Hepatocyte (in vitro differentiated cells): ENCODE measurements around the gene BATF2. TPM values are rescaled to one million over a fixed set of nuclear protein-coding genes. Genes with fewer than 3 reads are reported as not detected.

Experiments
- DNase-seq: peaks from one replicate; pipeline ENCODE4 v3.0.0-alpha.2; 2016; ENCODE audit warnings: low spot score
- H2AFZ ChIP-seq: fragments of 200-600 bp; sonication (generic); 2 replicates; pipeline ENCODE4 v1.6.0; 2016; ENCODE audit warnings: antibody characterized with exemption, mild to moderate bottlenecking
- H3K27ac ChIP-seq: fragments of 200-600 bp; sonication (generic); 2 replicates; pipeline ENCODE4 v1.5.1; 2016; ENCODE audit warnings: mild to moderate bottlenecking
- H3K27me3 ChIP-seq: fragments of 200-600 bp; sonication (generic); 2 replicates; pipeline ENCODE4 v1.6.1; 2016
- H3K36me3 ChIP-seq: fragments of 200-600 bp; sonication (generic); replicated peaks from 2 replicates; pipeline ENCODE4 v1.5.1; 2016; ENCODE audit warnings: low read depth; ENCODE audit not compliant: insufficient read depth
- H3K4me1 ChIP-seq: fragments of 200-600 bp; sonication (generic); 2 replicates; pipeline ENCODE4 v1.5.1; 2016; ENCODE audit warnings: mild to moderate bottlenecking, moderate library complexity; ENCODE audit not compliant: insufficient read depth
- H3K4me2 ChIP-seq: fragments of 200-600 bp; sonication (generic); 2 replicates; pipeline ENCODE4 v1.6.0; 2016
- H3K4me3 ChIP-seq: fragments of 200-600 bp; sonication (generic); 2 replicates; pipeline ENCODE4 v1.5.1; 2016; ENCODE audit warnings: mild to moderate bottlenecking
- H3K79me2 ChIP-seq: fragments of 200-600 bp; sonication (generic); 2 replicates; pipeline ENCODE4 v1.6.0; 2017; ENCODE audit warnings: mild to moderate bottlenecking
- H3K9me2 ChIP-seq: fragments of 200-600 bp; sonication (generic); replicated peaks from 2 replicates; pipeline ENCODE4 v1.6.0; 2017; ENCODE audit warnings: mild to moderate bottlenecking; ENCODE audit not compliant: insufficient read depth
- H3K9me3 ChIP-seq: fragments of 200-600 bp; sonication (generic); 2 replicates; pipeline ENCODE4 v1.5.1; 2016; ENCODE audit warnings: low read depth, mild to moderate bottlenecking
- H4K20me1 ChIP-seq: fragments of 200-600 bp; sonication (generic); 2 replicates; pipeline ENCODE4 v1.6.0; 2016; ENCODE audit warnings: mild to moderate bottlenecking; ENCODE audit not compliant: insufficient read depth, poor library complexity, severe bottlenecking
- EZH2 ChIP-seq: fragments of 200-600 bp; sonication (generic); IDR thresholded peaks from 2 replicates; pipeline ENCODE4 v1.6.1; 2016; ENCODE audit warnings: antibody characterized with exemption, mild to moderate bottlenecking, borderline replicate concordance
- EZH2phosphoT487 ChIP-seq: fragments of 200-600 bp; sonication (generic); IDR thresholded peaks from one replicate; pipeline ENCODE4 v1.6.1; 2018; ENCODE audit warnings: antibody characterized with exemption, mild to moderate bottlenecking, low read depth, moderate library complexity; ENCODE audit not compliant: unreplicated experiment, severe bottlenecking
- WGBS: methylation state at CpG from one replicate; pipeline ENCODE4 v1.1.6; 2016; ENCODE audit warnings: low lambda C conversion rate; ENCODE audit errors: missing lambda C conversion rate; 5-methylcytosine and 5-hydroxymethylcytosine counted together
- polyA plus RNA-seq: library from polyadenylated mRNA; unstranded; fragments of >200 nt; fragmentation: Nextera tagmentation; extraction: Ambion mirVana; gene quantifications from 2 replicates; pipeline ENCODE4 v1.2.1, GENCODE V29; 2016
- total RNA-seq: library from RNA; depleted of rRNA; stranded (reverse); fragments of >200 nt; gene quantifications from 2 replicates; pipeline ENCODE4 v1.2.3, GENCODE V29; 2014
- TF ChIP-seq, protein P1 (sequence below): fragments of 200-600 bp; sonication (generic); IDR thresholded peaks from 2 replicates; pipeline ENCODE4 v1.5.1; 2016; ENCODE audit warnings: antibody characterized with exemption, mild to moderate bottlenecking; ENCODE audit not compliant: poor library complexity

Gene BATF2
- total and polyA plus RNA-seq, 2 experiments from 2014 or later = 1.9 to 2.6 TPM

DNA sequence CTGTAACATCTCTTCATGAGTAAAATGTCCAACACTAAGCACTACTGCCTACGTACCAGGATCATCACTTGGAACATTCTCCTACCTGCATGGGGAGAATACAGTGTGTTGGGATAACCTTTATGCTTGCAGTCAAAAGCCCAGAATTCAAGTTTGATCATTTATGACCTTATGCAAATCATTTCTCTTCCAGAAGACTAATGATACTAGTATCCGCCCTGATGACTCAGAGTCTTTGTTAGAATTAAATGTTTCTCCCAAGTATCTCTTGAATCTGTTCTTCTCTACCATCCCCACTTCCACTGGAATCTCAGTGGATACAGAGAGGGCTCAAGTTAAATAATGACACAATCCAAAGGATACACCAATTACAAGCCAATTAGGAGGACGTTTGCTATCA lies 37.3 kb downstream of the BATF2 start:
- Histone ChIP-seq H3K9me2 (no peaks in the 10 kb centered on the region), H3K4me3 (no peak overlapping the region), H3K27ac (no peak overlapping the region), H4K20me1 (no peaks in the 10 kb centered on the region), H3K4me1 (no peaks in the 10 kb centered on the region), H3K79me2 (no peaks in the 10 kb centered on the region), H3K4me2 (no peak overlapping the region), H3K9me3 (no peaks in the 10 kb centered on the region), H3K27me3 (no peaks in the 10 kb centered on the region), H3K36me3 (no peaks in the 10 kb centered on the region), H2AFZ (no peak overlapping the region)
- no peak for DNase-seq
- WGBS = 64% methylated on average over 3 of the region's 3 CpGs
- TF ChIP-seq, protein P1, sequence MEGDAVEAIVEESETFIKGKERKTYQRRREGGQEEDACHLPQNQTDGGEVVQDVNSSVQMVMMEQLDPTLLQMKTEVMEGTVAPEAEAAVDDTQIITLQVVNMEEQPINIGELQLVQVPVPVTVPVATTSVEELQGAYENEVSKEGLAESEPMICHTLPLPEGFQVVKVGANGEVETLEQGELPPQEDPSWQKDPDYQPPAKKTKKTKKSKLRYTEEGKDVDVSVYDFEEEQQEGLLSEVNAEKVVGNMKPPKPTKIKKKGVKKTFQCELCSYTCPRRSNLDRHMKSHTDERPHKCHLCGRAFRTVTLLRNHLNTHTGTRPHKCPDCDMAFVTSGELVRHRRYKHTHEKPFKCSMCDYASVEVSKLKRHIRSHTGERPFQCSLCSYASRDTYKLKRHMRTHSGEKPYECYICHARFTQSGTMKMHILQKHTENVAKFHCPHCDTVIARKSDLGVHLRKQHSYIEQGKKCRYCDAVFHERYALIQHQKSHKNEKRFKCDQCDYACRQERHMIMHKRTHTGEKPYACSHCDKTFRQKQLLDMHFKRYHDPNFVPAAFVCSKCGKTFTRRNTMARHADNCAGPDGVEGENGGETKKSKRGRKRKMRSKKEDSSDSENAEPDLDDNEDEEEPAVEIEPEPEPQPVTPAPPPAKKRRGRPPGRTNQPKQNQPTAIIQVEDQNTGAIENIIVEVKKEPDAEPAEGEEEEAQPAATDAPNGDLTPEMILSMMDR = no peak
- TF ChIP-seq EZH2phosphoT487 (no peak), EZH2 (no peak)

DNA sequence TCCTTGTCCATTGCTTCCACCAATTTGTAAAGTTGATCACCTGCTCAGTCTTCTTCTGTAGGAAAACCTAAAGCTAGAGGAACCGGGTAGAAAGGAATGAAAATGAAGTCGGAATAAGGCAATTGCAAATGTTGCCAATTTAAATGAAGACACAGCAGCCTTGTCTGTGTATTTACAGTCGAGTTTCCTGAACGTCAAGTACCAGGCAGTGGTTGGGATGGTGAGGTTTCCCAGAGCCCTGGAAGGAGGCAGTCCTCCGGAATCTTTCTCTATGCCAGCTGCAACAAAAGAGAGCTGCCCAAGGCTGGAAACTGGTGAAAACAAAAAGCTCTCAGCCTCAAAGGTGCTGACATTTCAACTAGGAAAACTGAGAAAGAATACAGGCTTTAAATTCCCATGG lies 42.6 kb downstream of the BATF2 start:
- no peak overlapping the region for H2AFZ ChIP-seq
- H3K9me3 ChIP-seq = no peaks in the 10 kb centered on the region
- no peak overlapping the region for H3K4me3 ChIP-seq
- DNase-seq = no peak
- H3K79me2 ChIP-seq = no peaks in the 10 kb centered on the region
- H3K27ac ChIP-seq = no peak overlapping the region
- H3K4me1 ChIP-seq = no peaks in the 10 kb centered on the region
- H3K4me2 ChIP-seq = no peak overlapping the region
- no peaks in the 10 kb centered on the region for H3K36me3 ChIP-seq
- TF ChIP-seq EZH2 = no peak
- TF ChIP-seq EZH2phosphoT487 = no peak
- TF ChIP-seq, protein P1 = no peak
- no peaks in the 10 kb centered on the region for H4K20me1 ChIP-seq
- WGBS = 65% methylated on average over 5 of the region's 5 CpGs
- H3K9me2 ChIP-seq = no peaks in the 10 kb centered on the region
- no peaks in the 10 kb centered on the region for H3K27me3 ChIP-seq

GRCh38 chr11:64951529-64951928 lies 45.2 kb downstream of the BATF2 start:
- Histone ChIP-seq H3K36me3 (no peaks in the 10 kb centered on the region), H4K20me1 (no peaks in the 10 kb centered on the region), H3K9me2 (no peaks in the 10 kb centered on the region), H3K27me3 (no peaks in the 10 kb centered on the region), H3K79me2 (no peaks in the 10 kb centered on the region), H3K9me3 (no peaks in the 10 kb centered on the region), H3K27ac (no peak overlapping the region), H3K4me2 (no peak overlapping the region), H2AFZ (no peak overlapping the region), H3K4me1 (no peaks in the 10 kb centered on the region), H3K4me3 (no peak overlapping the region)
- DNase-seq = no peak
- TF ChIP-seq EZH2 = no peak
- TF ChIP-seq, protein P1 = no peak
- TF ChIP-seq EZH2phosphoT487 = no peak
- WGBS = 78% methylated on average over 4 of the region's 4 CpGs

GRCh38 chr11:64947208-64947814 lies 49.5 kb downstream of the BATF2 start:
- Histone ChIP-seq H3K36me3 (no peaks in the 10 kb centered on the region), H3K27ac (no peak overlapping the region), H3K9me3 (no peaks in the 10 kb centered on the region), H4K20me1 (no peaks in the 10 kb centered on the region), H3K4me3 (no peak overlapping the region), H3K27me3 (peaks cover 12% of the 10 kb centered on the region), H3K4me1 (no peaks in the 10 kb centered on the region), H3K9me2 (no peaks in the 10 kb centered on the region), H3K4me2 (no peak overlapping the region), H2AFZ (no peak overlapping the region), H3K79me2 (no peaks in the 10 kb centered on the region)
- DNase-seq = no peak
- WGBS = 60% methylated on average over 5 of the region's 5 CpGs
- TF ChIP-seq EZH2phosphoT487 (no peak), EZH2 (no peak)
- TF ChIP-seq, protein P1 = no peak
